Measurements from ENCODE around the gene WDR47.
"Not testable (repeated sequence)": the region's sequence is repeated elsewhere in the genome, so short reads cannot be mapped to it uniquely, and the experiment has no call there.

Gene WDR47

GRCh38 chr1:109050228-109050995 lies 8.5 kb upstream of the WDR47 start:
- DNase-seq, result no peak

- no peak for DNase-seq
Measured at GRCh38 chr1:109048335-109048734, 6.4 kb upstream of the WDR47 start.

- DNase-seq, result no peak
Measured at GRCh38 chr1:109047339-109047738, 5.4 kb upstream of the WDR47 start.

- no peak for DNase-seq
Measured at GRCh38 chr1:109046671-109047070, 4.8 kb upstream of the WDR47 start.

DNA sequence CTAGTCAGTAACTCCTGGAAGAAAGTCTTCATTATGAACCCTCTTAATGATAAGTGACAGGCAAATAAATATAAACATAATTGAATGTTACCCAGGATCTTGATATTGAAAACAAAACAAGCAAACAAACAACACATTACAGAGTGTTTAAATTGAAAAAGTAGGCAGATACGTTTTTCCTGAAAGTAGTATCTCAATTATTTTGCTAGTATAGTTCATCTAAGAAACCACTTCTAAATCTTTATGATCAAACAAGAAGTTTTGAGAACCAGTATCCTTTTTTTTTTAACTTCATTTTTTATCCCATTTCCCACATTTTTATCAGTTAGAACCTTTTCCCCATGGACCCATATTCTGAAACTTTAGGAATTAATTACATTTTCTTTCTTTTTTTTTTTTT lies 3.7 kb upstream of the WDR47 start:
- no peak for DNase-seq

DNA sequence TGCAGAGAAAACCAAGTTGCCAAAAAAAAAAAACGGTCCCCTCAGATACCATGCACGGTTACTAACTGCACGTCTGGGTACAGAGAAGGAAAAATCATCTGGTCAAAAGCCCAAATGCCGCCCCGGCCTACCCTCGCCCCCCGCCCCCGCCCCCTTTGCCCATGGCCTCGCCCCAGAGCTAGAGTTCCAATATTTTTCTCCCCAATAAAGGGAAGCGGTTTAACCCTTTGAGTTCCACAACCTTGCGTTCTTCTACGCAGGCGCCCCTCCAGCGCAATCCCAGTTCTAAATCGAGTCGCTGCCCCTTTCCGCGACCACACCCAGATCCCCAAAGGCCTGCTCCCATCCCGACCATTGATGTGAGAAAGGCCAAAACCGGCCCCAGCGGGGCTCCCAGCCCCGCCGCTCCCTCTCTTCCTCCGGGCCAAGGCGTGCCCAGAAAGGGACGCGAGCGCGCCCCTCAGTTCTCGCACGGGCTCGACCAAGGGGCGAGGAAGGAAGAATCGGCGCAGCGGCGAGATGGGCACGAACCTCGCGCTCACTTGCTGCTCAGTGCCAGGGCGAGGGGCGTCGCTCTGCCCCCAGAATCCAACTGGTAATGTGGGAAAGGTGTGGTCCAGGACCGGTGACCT lies 797 bp downstream of the WDR47 start:
- DNase-seq, result no peak

DNA sequence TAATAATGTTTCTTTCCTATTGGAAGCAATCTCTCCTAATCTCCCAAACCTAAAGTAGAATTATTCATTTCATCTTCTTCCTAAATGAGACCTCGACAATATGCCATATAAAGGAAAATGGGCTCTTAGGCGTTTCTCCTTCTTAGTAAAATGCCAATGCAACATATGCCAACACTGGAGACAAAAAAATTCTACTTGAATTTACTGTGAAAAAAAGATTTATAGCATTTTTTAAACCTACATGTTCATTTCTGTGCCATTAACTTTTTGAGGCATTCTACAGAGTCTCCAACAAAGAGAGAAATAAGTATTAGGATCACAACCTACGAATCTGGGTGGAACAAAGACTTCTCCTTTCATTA lies 1.3 kb downstream of the WDR47 start:
- DNase-seq, result no peak

DNA sequence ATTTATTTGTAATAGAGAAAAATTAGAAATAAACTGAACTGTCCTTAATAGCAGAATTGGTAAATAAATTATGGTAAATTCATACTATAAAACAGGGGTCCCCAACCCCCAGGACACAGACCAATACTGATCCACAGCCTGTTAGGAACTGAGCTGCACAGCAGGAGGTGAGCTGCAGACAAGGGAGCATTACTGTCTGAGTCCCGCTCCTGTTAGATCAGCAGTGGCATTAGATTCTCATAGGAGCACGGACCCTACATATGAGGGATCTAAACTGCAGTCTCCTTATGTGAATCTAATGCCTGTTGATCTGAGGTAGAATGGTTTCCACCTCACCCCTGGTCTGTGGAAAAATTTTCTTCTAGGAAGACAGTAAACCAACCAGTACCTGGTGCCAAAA lies 7.5 kb downstream of the WDR47 start:
- no peak for DNase-seq

DNA sequence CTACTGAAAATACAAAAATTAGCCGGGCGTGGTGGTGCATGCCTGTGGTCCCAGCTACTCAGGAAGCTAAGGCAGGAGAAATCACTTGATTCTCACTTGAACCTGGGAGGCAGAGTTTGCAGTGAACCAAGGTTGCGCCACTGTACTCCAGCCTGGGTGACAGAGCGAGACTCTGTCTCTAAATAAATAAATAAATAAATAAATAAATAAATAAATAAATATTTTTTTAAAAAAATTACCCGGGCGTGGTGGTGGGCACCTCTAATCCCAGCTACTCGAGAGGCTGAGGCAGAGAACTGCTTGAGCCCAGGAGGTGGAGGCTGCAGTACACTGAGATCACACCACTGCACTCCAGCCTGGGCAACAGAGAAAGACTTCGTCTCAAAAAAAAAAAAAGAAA lies 12.4 kb downstream of the WDR47 start:
- not testable (repeated sequence) for DNase-seq

DNA sequence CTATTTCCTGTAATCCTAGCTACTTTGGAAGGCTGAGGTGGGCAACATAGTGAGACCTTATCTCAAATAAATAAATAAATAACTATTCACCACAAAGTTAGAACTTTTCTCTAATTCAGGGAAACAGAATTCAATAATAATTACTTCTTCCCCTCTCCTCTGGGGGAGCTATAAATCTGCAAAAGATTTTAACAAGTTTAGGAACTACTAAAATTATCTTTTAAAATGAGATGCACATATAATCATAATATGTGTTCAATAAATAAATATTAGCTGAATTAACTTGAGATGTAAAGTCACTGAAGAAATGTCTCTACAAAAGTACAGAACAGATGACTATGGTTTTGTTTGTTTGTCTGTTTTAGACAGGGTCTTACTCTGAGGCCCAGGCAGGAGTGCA lies 14.1 kb downstream of the WDR47 start:
- DNase-seq, result no peak

DNA sequence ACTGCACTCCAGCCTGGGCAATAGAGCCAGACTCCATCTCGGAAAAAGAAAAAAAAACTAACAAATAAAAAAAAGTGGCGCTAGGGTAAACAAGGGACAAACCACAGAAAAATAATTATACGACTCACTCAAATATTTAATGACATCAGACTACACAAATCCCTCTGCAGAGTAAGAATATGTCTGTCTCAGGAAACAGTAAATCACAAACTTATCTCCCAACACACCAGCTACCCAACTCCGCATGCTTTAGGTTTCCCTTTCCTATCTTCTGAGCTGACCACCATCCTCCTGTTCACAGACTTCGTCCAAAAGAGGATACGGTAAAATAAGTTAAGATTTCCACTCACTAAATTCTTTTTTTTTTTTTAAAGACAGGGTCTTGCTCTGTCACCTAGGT lies 16.2 kb downstream of the WDR47 start:
- DNase-seq, result no peak

GRCh38 chr1:109024646-109025045 lies 17.3 kb downstream of the WDR47 start:
- DNase-seq, result no peak

- no peak for DNase-seq
Measured at GRCh38 chr1:109020693-109021257, 21.1 kb downstream of the WDR47 start.

GRCh38 chr1:109017719-109018118 lies 24.2 kb downstream of the WDR47 start:
- DNase-seq, result not testable (repeated sequence)

DNA sequence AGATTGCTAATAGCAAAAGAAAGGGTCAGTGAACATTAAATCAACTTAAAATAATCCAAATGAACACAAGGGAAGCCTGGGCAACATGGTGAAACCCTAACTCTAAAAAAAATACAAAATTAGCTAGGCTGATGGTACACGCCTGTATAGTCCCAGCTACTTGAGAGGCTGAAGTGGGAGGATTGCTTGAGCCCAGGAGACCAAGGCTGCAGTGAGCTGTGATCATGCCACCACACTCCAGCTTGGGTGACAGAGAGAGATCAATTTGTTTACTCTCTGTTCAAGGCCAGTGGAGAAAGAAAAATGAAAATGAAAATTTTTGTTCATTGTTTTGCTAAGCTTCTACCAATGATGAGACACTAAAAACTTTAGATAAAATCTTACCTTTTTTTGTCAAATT lies 24.8 kb downstream of the WDR47 start:
- no peak for DNase-seq

DNA sequence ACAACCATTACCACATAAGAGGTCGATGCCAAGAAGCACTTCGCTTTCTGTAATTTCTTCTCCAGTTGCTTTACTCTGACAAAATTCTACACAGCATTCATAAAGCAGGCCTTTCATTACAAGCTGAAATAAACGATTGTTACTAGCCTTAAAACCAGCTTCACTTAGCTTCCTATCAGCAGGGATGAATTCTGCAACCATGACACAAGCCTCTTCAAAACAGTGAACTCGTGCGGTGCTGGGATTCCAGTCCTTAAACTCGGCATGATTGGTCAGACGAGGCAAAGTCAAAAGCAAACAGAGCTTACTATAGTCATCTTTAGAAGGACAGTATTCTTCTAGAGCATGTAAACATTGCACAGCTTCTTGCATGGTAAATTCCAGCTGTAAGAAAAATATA lies 30.6 kb downstream of the WDR47 start:
- no peak for DNase-seq

DNA sequence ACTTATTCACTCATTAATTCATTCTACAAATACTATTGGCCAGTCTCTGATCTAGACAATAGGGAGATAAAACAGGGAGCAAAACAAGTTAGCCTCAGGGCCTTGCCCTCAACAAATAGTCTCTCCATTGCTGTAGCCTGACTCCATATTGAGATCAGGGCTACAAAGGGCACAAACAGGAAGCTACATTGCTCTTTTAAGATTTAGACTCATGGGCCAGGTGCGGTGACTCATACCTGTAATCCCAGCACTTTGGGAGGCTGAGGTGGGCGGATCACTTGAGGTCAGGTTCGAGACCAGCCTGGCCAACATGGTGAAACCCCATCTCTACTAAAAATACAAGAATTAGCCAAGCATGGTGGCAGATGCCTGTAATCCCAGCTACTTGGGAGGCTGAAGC lies 45.3 kb downstream of the WDR47 start:
- DNase-seq, result not testable (repeated sequence)

- no peak for DNase-seq
Measured at GRCh38 chr1:108983114-108983513, 58.8 kb downstream of the WDR47 start.

DNA sequence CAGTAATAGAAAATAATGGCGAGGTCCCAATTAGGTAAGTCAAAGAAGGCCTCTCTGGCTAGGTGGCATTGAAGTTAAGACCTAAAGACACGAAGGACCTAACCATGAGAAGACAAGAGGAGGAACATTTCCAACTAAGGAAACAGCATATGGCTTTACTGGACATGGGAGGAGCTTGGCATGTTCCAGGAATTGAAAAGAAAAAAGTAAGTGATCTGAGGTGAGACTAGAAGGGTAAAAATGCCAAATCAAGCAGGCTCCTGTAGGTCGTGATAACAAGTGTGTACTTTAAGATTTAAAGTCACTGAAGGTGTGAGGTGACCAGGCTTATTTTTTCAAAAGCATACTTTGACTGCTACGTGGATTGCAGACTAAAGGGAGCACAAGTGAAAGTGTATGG lies 65.2 kb downstream of the WDR47 start:
- no peak for DNase-seq

DNA sequence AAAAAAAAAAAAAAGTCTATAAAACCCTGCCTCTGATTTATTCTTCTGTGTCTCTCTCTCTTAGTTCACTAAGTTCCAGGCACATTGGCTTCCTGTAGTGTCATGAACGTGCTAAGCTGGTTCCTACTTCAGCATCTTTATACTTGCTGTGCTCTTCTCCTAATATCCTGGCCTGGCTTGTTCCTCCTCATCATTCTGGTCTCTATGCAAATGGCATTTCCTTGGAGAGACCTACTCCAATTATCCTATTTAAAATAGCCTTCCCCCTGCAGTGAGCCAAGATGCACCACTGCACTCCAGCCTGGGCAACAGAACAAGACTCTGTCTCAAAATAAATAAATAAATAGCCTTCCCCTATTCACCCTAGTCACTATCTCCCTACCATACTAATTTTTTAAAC lies 69.0 kb downstream of the WDR47 start:
- DNase-seq, result no peak

DNA sequence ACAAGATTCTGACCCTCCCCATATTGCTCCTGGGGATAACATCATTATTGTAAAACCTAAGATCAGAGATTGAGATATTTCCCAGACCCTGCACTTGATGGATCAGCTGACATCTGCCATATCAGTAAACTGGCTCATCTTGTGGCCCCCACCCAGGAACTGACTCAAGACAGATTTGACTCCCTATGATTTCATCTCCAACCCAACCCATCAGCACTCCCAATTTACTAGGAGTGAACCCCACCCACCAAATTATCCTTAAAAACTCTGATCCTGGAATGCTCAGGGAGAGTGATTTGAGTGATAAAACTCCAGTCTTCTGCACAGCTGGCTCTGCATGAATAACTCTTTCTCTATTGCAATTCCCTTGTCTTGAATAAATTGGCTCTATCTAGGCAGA lies 72.6 kb downstream of the WDR47 start:
- DNase-seq, result no peak

GRCh38 chr1:108963052-108963686 lies 78.7 kb downstream of the WDR47 start, which contains the start of gene CLCC1:
Gene CLCC1 (minus strand): TSS chr1:108963484. CDS start chr1:108950437, 13,047 bp downstream.
- peak; percentile 88 for DNase-seq

DNA sequence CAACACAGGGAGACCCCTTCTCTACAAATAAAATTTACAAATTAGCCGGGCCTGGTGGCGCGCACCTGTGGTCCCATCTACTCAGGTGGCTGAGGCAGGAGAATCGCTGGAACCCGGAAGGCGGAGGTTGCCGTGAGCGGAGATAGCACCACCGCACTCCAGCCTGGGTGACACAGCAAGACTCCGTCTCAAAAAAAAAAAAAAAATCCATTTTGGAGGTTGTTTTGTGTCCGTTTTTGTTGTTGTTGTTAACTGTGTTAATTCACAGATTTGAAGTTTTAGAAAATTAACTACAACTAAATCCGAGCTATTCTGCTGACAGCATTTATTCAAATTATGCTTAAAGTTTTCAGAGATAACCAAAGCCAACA lies 79.2 kb downstream of the WDR47 start:
- DNase-seq, result peak; percentile 18

Data from activated effector memory CD4-positive, alpha-beta T cell treated with Interleukin-2 at 50 U/mL for 16 hours (primary cell).